ENCODE data around the gene ANKLE2. TPM values are rescaled to one million over a fixed set of nuclear protein-coding genes. Genes with fewer than 3 reads are reported as not detected.

Gene ANKLE2
- total RNA-seq, 1 experiment from 2014 or later: 80.3 TPM

GRCh38 chr12:132746613-132747012 is 15.0 kb downstream of the ANKLE2 start:
- Histone ChIP-seq H4K8ac (replicated peaks; ENCODE audit: insufficient read length, low read depth, low read length) (no peak overlapping the region), H3T11ph (ENCODE audit: low read length) (no peak overlapping the region), H3K56ac (ENCODE audit: insufficient read length, low read depth, low read length) (no peak overlapping the region), H3K79me1 (ENCODE audit: insufficient read depth, low read depth, low read length, poor library complexity, severe bottlenecking) (no peaks in the 10 kb centered on the region), H3K23me2 (ENCODE audit: insufficient read length, low read depth, low read length, poor library complexity, severe bottlenecking) (no peaks in the 10 kb centered on the region), H2BK120ac (ENCODE audit: low read depth, low read length, poor library complexity, severe bottlenecking) (no peak overlapping the region), H4K91ac (ENCODE audit: insufficient read length, low read depth, low read length) (no peak overlapping the region), H4K20me1 (ENCODE audit: control insufficient read depth, insufficient read depth, insufficient read length) (peaks cover 2% of the 10 kb centered on the region), H4K5ac (ENCODE audit: insufficient read length, low read depth, low read length) (no peak overlapping the region), H3K18ac (ENCODE audit: insufficient read length, low read depth, low read length) (no peak overlapping the region), H3K79me2 (ENCODE audit: insufficient read depth, low read length) (no peaks in the 10 kb centered on the region; the same call in 1 of the 2 replicates), H2AK5ac (ENCODE audit: insufficient read length, low read length) (no peak overlapping the region), H3K14ac (ENCODE audit: insufficient read depth, low read length) (no peak overlapping the region), H3K27me3 (ENCODE audit: insufficient read depth, low read length) (no peaks in the 10 kb centered on the region), H3K4me1 (ENCODE audit: insufficient read depth, low read length) (no peaks in the 10 kb centered on the region), H3K27ac (ENCODE audit: insufficient read length, low read depth, low read length) (no peak overlapping the region), H2BK15ac (ENCODE audit: low read depth, low read length) (no peak overlapping the region), H3K4ac (ENCODE audit: low read depth, low read length) (no peak overlapping the region), H3K4me2 (ENCODE audit: insufficient read depth, insufficient read length, low read length) (no peak overlapping the region), H2BK12ac (ENCODE audit: insufficient read length, low read depth, low read length) (no peak overlapping the region), H2BK5ac (ENCODE audit: insufficient read length, low read length) (no peak overlapping the region), H3K9me3 (ENCODE audit: control insufficient read depth, low read depth, low read length) (no peaks in the 10 kb centered on the region), H2AFZ (ENCODE audit: low read length) (no peak overlapping the region), H3K23ac (ENCODE audit: insufficient read length, low read depth, low read length) (no peak overlapping the region), H2BK20ac (ENCODE audit: low read depth, low read length, poor library complexity, severe bottlenecking) (no peak overlapping the region), H3K9ac (ENCODE audit: extremely low read depth, insufficient read length, low read length) (no peak overlapping the region)
- DNase-seq: no peak
- H3K27ac Mint-ChIP-seq: no peak overlapping the region
- WGBS (ENCODE audit: extremely low coverage, insufficient read length, low lambda C conversion rate): no CpG with 5 or more reads among the region's 3 CpGs
- no peaks in the 10 kb centered on the region for H3K9me3 Mint-ChIP-seq
- TF ChIP-seq, protein P1, sequence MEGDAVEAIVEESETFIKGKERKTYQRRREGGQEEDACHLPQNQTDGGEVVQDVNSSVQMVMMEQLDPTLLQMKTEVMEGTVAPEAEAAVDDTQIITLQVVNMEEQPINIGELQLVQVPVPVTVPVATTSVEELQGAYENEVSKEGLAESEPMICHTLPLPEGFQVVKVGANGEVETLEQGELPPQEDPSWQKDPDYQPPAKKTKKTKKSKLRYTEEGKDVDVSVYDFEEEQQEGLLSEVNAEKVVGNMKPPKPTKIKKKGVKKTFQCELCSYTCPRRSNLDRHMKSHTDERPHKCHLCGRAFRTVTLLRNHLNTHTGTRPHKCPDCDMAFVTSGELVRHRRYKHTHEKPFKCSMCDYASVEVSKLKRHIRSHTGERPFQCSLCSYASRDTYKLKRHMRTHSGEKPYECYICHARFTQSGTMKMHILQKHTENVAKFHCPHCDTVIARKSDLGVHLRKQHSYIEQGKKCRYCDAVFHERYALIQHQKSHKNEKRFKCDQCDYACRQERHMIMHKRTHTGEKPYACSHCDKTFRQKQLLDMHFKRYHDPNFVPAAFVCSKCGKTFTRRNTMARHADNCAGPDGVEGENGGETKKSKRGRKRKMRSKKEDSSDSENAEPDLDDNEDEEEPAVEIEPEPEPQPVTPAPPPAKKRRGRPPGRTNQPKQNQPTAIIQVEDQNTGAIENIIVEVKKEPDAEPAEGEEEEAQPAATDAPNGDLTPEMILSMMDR (conservative IDR thresholded peaks at IDR 0.05): no peak
- H3K27me3 Mint-ChIP-seq (ENCODE audit: low read depth): no peaks in the 10 kb centered on the region
- H3K4me3 Mint-ChIP-seq: no peak overlapping the region
- peaks cover 70 to 94% (median 81%) of the 10 kb centered on the region in 3 experiments for H3K36me3 Mint-ChIP-seq (ENCODE audit: insufficient read depth in 1 of 3, low read depth in 3 of 3)
- H3K4me1 Mint-ChIP-seq: no peaks in the 10 kb centered on the region
